T-helper 1 cell treated with Interleukin-12 subunit alpha and Interleukin-12 subunit beta and Interleukin-4 antibody, amounts not matched to agents 30 μg/mL and 1 μg/mL, for 36 hours (primary cell): Measurements from ENCODE around the gene C16orf82.

Experiments
- H3K27ac Mint-ChIP-seq: one replicate; pipeline ENCODE4 v1.8.0; 2021; ENCODE audit warnings: mild to moderate bottlenecking, mixed read lengths
- H3K27me3 Mint-ChIP-seq: one replicate; pipeline ENCODE4 v1.8.0; 2021; ENCODE audit warnings: low read depth, mixed read lengths
- H3K36me3 Mint-ChIP-seq: one replicate; pipeline ENCODE4 v1.8.0; 2021; ENCODE audit warnings: low read depth, mixed read lengths
- H3K4me1 Mint-ChIP-seq: one replicate; pipeline ENCODE4 v1.8.0; 2021; ENCODE audit warnings: low read depth, mixed read lengths
- H3K4me3 Mint-ChIP-seq: one replicate; pipeline ENCODE4 v1.8.0; 2021; ENCODE audit warnings: mild to moderate bottlenecking, moderate library complexity, mixed read lengths
- H3K9me3 Mint-ChIP-seq: one replicate; pipeline ENCODE4 v1.8.0; 2021; ENCODE audit warnings: mixed read lengths

C16orf82 gene

GRCh38 chr16:27107185-27107592 lies 40.5 kb downstream of the C16orf82 start:
- Mint-ChIP-seq H3K27me3 (peaks cover 4% of the 10 kb centered on the region), H3K27ac (no peak overlapping the region), H3K4me1 (peaks cover 5% of the 10 kb centered on the region), H3K4me3 (no peak overlapping the region), H3K9me3 (no peaks in the 10 kb centered on the region), H3K36me3 (no peaks in the 10 kb centered on the region)

- H3K36me3 Mint-ChIP-seq: no peaks in the 10 kb centered on the region
- peaks cover 5% of the 10 kb centered on the region for H3K4me1 Mint-ChIP-seq
- no peak overlapping the region for H3K4me3 Mint-ChIP-seq
- no peak overlapping the region for H3K27ac Mint-ChIP-seq
- H3K27me3 Mint-ChIP-seq: peaks cover 4% of the 10 kb centered on the region
- no peaks in the 10 kb centered on the region for H3K9me3 Mint-ChIP-seq
Observed at GRCh38 chr16:27108051-27108770, 41.5 kb downstream of the C16orf82 start.

- peak overlapping the region; percentile 65 for H3K4me3 Mint-ChIP-seq
- peaks cover 5% of the 10 kb centered on the region for H3K4me1 Mint-ChIP-seq
- peaks cover 4% of the 10 kb centered on the region for H3K27me3 Mint-ChIP-seq
- H3K27ac Mint-ChIP-seq: no peak overlapping the region
- H3K9me3 Mint-ChIP-seq: no peaks in the 10 kb centered on the region
- no peaks in the 10 kb centered on the region for H3K36me3 Mint-ChIP-seq
Observed at GRCh38 chr16:27108826-27109665, 42.3 kb downstream of the C16orf82 start.

GRCh38 chr16:27109666-27110523 lies 43.2 kb downstream of the C16orf82 start:
- no peaks in the 10 kb centered on the region for H3K36me3 Mint-ChIP-seq
- H3K27me3 Mint-ChIP-seq: peaks cover 4% of the 10 kb centered on the region
- no peak overlapping the region for H3K27ac Mint-ChIP-seq
- peak overlapping the region; percentile 65 for H3K4me3 Mint-ChIP-seq
- no peaks in the 10 kb centered on the region for H3K9me3 Mint-ChIP-seq
- H3K4me1 Mint-ChIP-seq: peaks cover 5% of the 10 kb centered on the region

- no peaks in the 10 kb centered on the region for H3K9me3 Mint-ChIP-seq
- no peak overlapping the region for H3K27ac Mint-ChIP-seq
- no peaks in the 10 kb centered on the region for H3K36me3 Mint-ChIP-seq
- peaks cover 5% of the 10 kb centered on the region for H3K4me1 Mint-ChIP-seq
- peaks cover 4% of the 10 kb centered on the region for H3K27me3 Mint-ChIP-seq
- H3K4me3 Mint-ChIP-seq: no peak overlapping the region
Observed at GRCh38 chr16:27110524-27110896, 43.8 kb downstream of the C16orf82 start.

GRCh38 chr16:27111486-27111885 lies 44.8 kb downstream of the C16orf82 start:
- H3K4me3 Mint-ChIP-seq: no peak overlapping the region
- H3K27me3 Mint-ChIP-seq: peaks cover 4% of the 10 kb centered on the region
- H3K36me3 Mint-ChIP-seq: no peaks in the 10 kb centered on the region
- no peak overlapping the region for H3K27ac Mint-ChIP-seq
- peaks cover 6% of the 10 kb centered on the region for H3K9me3 Mint-ChIP-seq
- peaks cover 5% of the 10 kb centered on the region for H3K4me1 Mint-ChIP-seq

- H3K4me1 Mint-ChIP-seq: peaks cover 5% of the 10 kb centered on the region
- peaks cover 9% of the 10 kb centered on the region for H3K9me3 Mint-ChIP-seq
- H3K4me3 Mint-ChIP-seq: no peak overlapping the region
- no peaks in the 10 kb centered on the region for H3K36me3 Mint-ChIP-seq
- H3K27me3 Mint-ChIP-seq: peaks cover 4% of the 10 kb centered on the region
- no peak overlapping the region for H3K27ac Mint-ChIP-seq
Observed at GRCh38 chr16:27112093-27112811, 45.5 kb downstream of the C16orf82 start.

- Mint-ChIP-seq H3K9me3 (peaks cover 9% of the 10 kb centered on the region), H3K4me1 (peaks cover 1% of the 10 kb centered on the region), H3K4me3 (no peak overlapping the region), H3K27ac (no peak overlapping the region), H3K27me3 (peaks cover 10% of the 10 kb centered on the region), H3K36me3 (no peaks in the 10 kb centered on the region)
Observed at GRCh38 chr16:27113341-27113841, 46.7 kb downstream of the C16orf82 start.

GRCh38 chr16:27114006-27114405 lies 47.3 kb downstream of the C16orf82 start:
- no peak overlapping the region for H3K4me3 Mint-ChIP-seq

GRCh38 chr16:27118526-27118925 lies 51.8 kb downstream of the C16orf82 start:
- no peaks in the 10 kb centered on the region for H3K36me3 Mint-ChIP-seq
- H3K4me3 Mint-ChIP-seq: no peak overlapping the region
- peaks cover 1% of the 10 kb centered on the region for H3K4me1 Mint-ChIP-seq
- peaks cover 9% of the 10 kb centered on the region for H3K27me3 Mint-ChIP-seq
- H3K27ac Mint-ChIP-seq: no peak overlapping the region
- H3K9me3 Mint-ChIP-seq: peaks cover 18% of the 10 kb centered on the region

More at GRCh38 chr16:27114006-27114405, 47.3 kb downstream of the C16orf82 start:
- Mint-ChIP-seq H3K27me3 (peaks cover 13% of the 10 kb centered on the region), H3K36me3 (no peaks in the 10 kb centered on the region), H3K27ac (no peak overlapping the region), H3K4me1 (peaks cover 1% of the 10 kb centered on the region), H3K9me3 (peaks cover 9% of the 10 kb centered on the region)
